Measurements from ENCODE around the gene FZD1.
"Not testable (repeated sequence)": the region's sequence is repeated elsewhere in the genome, so short reads cannot be mapped to it uniquely, and the experiment has no call there.

DNA sequence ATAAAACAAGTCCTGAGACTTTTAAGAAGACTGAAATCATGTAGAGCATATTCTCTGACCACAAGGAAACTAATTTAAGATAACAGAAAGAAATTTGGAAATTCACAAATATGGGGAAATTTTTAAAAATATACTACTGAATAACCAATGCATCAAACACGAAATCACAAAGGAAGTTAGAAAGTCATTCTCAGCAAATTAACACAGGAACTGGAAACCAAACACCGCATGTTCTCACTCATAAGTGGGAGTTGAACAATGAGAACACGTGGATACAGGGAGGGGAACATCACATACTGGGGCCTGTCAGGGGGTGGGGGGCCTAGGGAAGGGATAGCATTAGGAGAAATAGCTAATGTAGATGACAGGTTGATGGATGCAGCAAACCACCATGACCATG is 44.0 kb downstream of the FZD1 start:
- TF ChIP-seq RAD21 (IDR thresholded peaks at IDR 0.05; ENCODE audit: low read depth); EZH2phosphoT487 (IDR thresholded peaks at IDR 0.05; ENCODE audit: borderline replicate concordance); SP1 (IDR thresholded peaks at IDR 0.05; ENCODE audit: low read depth); ZFX (IDR thresholded peaks at IDR 0.05): not testable (repeated sequence)
- TF ChIP-seq, protein P1, sequence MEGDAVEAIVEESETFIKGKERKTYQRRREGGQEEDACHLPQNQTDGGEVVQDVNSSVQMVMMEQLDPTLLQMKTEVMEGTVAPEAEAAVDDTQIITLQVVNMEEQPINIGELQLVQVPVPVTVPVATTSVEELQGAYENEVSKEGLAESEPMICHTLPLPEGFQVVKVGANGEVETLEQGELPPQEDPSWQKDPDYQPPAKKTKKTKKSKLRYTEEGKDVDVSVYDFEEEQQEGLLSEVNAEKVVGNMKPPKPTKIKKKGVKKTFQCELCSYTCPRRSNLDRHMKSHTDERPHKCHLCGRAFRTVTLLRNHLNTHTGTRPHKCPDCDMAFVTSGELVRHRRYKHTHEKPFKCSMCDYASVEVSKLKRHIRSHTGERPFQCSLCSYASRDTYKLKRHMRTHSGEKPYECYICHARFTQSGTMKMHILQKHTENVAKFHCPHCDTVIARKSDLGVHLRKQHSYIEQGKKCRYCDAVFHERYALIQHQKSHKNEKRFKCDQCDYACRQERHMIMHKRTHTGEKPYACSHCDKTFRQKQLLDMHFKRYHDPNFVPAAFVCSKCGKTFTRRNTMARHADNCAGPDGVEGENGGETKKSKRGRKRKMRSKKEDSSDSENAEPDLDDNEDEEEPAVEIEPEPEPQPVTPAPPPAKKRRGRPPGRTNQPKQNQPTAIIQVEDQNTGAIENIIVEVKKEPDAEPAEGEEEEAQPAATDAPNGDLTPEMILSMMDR (IDR thresholded peaks at IDR 0.05 in 2 of 3, conservative IDR thresholded peaks at IDR 0.05 in 1 of 3; ENCODE audit: borderline replicate concordance in 1 of 3, insufficient read depth in 1 of 3, low read depth in 2 of 3, low read length in 2 of 3): not testable (repeated sequence)
